ENCODE data around the gene PSMB10.
A peak's percentile ranks its signal among the peaks of the same experiment; 100 is the strongest.
"Not testable (repeated sequence)": the region's sequence is repeated elsewhere in the genome, so short reads cannot be mapped to it uniquely, and the experiment has no call there.

Gene PSMB10

GRCh38 chr16:67942200-67942509 lies 5.5 kb upstream of the PSMB10 start:
- peak; percentile 70 for DNase-seq (ENCODE audit: low spot score)

- no peak for DNase-seq (ENCODE audit: low spot score)
These were observed 5.0 kb upstream of the PSMB10 start for GRCh38 chr16:67941469-67942199.

- DNase-seq (ENCODE audit: low spot score), result no peak
These were observed 3.9 kb upstream of the PSMB10 start for GRCh38 chr16:67940446-67941089.

GRCh38 chr16:67939507-67940445 lies 3.1 kb upstream of the PSMB10 start:
- DNase-seq (ENCODE audit: low spot score), result no peak

- DNase-seq (ENCODE audit: low spot score), result not testable (repeated sequence)
These were observed 1.1 kb upstream of the PSMB10 start for GRCh38 chr16:67937713-67938112.

- DNase-seq (ENCODE audit: low spot score), result peak; percentile 90
These were observed 393 bp upstream of the PSMB10 start for GRCh38 chr16:67936880-67937605.

- peak; percentile 99 for DNase-seq (ENCODE audit: low spot score)
These were observed 1.1 kb downstream of the PSMB10 start for GRCh38 chr16:67935402-67936123.

- DNase-seq (ENCODE audit: low spot score), result no peak
These were observed 1.6 kb downstream of the PSMB10 start for GRCh38 chr16:67935101-67935401.

GRCh38 chr16:67934306-67935100 lies 2.1 kb downstream of the PSMB10 start:
- no peak for DNase-seq (ENCODE audit: low spot score)

GRCh38 chr16:67933805-67934204 lies 2.8 kb downstream of the PSMB10 start:
- no peak for DNase-seq (ENCODE audit: low spot score)

- DNase-seq (ENCODE audit: low spot score), result no peak
These were observed 4.2 kb downstream of the PSMB10 start for GRCh38 chr16:67932462-67932840.

GRCh38 chr16:67931712-67932461 lies 4.8 kb downstream of the PSMB10 start, which contains the start of gene CTRL:
TSS of gene CTRL (minus strand) at chr16:67931862. CDS start at chr16:67931852, 10 bp downstream.
- DNase-seq (ENCODE audit: low spot score), result no peak

GRCh38 chr16:67930678-67931211 lies 5.9 kb downstream of the PSMB10 start:
- DNase-seq (ENCODE audit: low spot score), result no peak

GRCh38 chr16:67930191-67930590 lies 6.5 kb downstream of the PSMB10 start:
- DNase-seq (ENCODE audit: low spot score), result no peak

GRCh38 chr16:67928561-67929364 lies 7.9 kb downstream of the PSMB10 start:
- peak; percentile 88 for DNase-seq (ENCODE audit: low spot score)

GRCh38 chr16:67928147-67928546 lies 8.5 kb downstream of the PSMB10 start:
- DNase-seq (ENCODE audit: low spot score), result no peak

- no peak for DNase-seq (ENCODE audit: low spot score)
These were observed 9.3 kb downstream of the PSMB10 start for GRCh38 chr16:67927131-67927941.

GRCh38 chr16:67926181-67926750 lies 10.4 kb downstream of the PSMB10 start:
- peak; percentile 26 for DNase-seq (ENCODE audit: low spot score)

Measured in germinal center (tissue), 1 donor.